Suppressor macrophage treated with lipopolysaccharide for 1 hour (primary cell): ENCODE data around the gene ASPDH.

Experiments
- DNase-seq, 3 donors: peaks; one replicate each; pipeline ENCODE4 v3.0.0-alpha.2; 2020 to 2022

ASPDH gene

DNA sequence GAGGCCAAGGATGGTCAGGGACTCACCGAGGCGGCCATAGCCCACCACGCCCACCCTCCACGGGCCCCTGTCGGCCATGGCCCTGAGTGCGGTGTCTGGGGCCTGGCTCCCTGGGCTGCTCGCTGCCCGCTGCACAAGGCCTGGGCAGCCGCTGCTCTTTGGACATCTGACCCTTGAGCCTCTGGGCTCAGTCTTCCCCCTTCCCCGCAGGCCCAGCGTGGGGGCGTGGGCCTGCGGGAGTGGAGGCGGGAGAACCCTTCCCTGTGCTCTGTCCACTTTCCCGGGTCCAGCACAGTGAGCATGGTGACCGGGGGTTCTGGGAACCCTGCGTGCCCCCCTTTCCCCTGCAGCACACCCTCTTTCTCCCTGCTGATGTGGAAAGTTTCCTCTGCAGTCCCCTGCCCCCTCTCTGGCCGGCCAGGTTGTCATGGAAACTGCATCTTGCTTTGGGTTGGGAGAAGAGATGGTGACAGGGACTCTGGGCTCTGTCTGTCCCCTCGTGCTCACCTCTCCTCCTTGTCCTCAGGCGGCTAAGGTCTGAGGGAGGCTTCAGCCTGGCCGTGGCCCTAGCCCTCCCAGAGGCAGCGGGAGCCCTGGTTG lies at the start of gene ASPDH:
ASPDH (minus strand) TSS at position 168 of the 600 bp plus-strand sequence; CDS start at position 78, 90 bp downstream.
- DNase-seq = no peak

DNA sequence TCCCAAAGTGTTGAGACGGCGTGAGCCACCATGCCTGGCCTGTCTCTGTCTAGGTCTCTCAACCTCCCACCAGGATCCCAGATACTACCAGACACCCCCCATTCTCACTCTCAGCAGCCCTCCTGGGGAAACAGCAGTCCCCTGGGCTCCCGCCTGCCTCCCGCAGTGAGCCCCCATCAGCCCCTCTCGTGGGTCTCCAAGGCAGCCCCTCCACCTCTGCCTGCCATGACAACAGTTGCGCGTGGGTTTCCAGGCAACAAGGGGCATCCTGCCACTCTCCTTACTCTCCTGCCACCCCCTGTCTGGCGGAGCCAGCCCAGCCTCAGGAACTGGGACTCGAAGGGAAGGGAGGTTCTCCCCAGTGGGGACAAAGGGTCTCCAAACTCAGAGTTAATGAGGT lies 49.3 kb upstream of the ASPDH start:
- DNase-seq = no peak

DNA sequence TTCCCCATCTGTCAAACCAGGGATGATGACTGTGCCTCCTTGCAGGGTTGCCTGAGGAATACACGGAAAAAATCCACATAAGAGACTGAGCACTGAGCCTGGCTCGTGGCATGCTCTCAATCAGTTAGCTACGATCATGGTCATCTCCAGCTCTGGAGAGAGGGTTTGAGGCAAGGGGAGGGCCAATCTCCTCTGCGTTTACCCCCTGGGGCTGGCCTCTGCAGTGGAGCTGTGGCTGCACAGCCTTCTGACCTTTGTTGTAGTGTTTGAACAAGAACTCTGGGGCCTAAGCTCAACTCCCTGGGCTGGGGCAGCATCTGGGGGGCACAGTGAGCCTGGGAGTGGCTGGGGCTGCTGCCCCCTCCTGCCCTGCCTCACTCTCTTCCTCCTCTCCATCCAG lies 48.6 kb upstream of the ASPDH start:
- DNase-seq = no peak

DNA sequence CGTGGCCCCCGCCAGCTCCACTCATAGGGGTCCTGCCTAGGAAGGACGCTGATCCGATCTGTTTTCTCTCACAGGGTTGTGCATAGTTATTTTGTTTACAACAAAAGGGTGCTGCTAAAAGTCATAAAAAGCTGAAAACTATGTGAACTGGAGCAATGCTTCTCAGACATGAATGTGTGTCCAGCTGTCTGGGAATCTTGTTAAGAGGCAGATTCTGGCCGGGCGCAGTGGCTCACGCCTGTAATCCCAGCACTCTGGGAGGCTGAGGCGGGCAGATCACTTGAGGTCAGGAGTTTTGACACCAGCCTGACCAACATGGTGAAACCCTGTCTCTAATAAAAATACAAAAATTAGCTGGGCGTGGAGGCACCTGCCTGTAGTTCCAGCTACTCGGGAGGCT lies 45.9 kb upstream of the ASPDH start:
- DNase-seq = no peak

DNA sequence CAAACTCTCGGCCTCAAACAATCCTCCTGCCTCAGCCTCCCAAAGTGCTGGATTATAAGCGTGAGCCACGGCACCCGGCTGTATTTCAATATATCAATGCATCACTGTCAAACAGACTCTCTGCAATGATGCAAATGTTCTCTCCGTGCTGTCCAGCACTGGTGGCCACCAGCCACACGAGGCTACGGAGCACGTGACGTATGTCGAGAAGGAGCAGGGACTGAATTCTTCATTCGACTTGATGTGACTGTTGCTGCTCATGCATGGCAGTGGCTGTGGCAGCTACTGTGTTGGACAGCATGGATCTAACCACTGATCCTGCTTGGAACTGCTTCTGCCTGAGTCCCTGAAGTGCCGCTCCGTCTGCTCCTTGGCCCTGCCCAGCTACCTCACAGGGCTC lies 44.7 kb upstream of the ASPDH start:
- DNase-seq = no peak

DNA sequence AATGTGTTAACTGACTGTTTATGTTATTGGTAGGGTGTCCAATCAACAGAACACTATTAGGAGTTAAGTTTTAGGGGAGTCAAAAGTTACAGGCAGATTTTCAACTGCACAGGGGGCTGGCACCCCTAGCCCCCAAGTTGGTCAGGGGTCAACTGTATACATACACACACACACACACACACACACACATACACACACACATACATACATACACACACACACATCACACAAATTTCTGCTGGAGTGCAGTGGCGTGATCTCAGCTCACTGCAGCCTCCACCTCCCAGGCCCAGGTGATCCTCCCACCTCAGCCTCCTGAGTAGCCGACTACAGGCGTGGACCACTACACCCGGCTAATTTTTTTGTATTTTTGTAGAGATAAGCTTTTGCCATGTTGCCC lies 44.3 kb upstream of the ASPDH start:
- no peak for DNase-seq

DNA sequence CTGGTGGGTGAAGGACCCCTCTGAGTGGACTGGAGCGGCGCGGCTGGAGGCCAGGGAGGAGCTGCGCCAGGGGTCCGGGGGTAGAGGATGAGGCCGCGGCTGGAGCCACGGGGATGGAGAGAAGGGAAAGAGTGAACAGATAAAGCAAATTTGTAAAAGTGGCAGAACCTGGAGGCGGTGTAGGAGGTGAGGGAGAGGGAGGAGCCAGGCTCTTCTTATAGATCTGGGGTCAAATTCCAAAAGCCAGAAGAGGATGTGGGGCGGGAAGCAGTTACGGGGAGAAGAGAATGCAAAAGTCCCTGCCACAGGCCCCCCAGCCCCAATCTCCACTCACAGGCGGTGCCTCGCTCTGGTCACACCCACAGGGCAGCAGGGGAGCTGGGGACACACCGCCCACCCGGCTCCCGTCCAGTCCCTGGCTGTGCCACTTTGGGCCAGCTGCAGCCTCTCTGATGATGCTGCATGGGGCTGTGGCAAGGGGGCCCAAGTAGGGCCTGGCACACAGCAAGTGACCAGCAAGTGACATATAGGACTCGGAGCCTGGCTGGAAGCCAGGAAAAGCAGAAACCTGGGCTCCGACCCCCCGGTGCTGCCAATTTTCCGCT lies 43.4 kb upstream of the ASPDH start:
- DNase-seq = no peak

DNA sequence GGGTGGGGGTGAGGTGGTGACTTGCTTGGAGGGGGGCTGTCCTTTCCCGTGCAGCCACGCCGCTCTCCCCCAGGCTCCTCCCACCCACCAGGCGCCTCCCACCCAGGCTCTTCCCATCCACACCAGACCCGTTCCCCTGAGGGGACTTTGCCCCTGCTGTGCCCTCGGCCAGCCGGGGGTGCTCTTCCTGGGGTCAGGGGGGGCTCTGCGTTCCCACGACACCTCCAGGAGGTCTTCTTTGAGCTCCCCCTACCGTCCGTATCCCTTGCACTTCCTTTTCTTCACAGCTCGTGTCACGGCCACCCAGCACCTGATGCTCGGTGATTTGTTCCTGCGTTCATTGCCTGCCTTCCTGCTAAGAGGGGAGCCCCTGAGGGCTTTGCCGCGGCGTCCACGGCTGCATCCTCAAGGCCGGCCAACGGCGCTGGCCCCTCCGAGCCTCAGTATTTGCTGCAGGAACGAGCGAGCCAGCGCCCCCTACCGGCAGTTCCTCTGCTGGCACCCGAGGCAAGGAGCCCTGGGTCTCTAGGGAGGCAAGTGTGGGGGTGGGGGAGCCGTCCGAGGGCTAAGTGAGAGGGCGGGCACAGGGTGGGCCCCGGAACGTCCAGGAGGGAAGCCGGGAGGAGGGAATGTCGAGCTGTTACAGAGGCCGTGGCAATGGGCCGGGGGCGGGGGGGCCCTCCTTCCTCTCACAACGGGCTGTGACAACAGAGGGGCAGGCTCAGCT lies 42.7 kb upstream of the ASPDH start:
- DNase-seq = peak; percentile 72 to 89 (median 77)

DNA sequence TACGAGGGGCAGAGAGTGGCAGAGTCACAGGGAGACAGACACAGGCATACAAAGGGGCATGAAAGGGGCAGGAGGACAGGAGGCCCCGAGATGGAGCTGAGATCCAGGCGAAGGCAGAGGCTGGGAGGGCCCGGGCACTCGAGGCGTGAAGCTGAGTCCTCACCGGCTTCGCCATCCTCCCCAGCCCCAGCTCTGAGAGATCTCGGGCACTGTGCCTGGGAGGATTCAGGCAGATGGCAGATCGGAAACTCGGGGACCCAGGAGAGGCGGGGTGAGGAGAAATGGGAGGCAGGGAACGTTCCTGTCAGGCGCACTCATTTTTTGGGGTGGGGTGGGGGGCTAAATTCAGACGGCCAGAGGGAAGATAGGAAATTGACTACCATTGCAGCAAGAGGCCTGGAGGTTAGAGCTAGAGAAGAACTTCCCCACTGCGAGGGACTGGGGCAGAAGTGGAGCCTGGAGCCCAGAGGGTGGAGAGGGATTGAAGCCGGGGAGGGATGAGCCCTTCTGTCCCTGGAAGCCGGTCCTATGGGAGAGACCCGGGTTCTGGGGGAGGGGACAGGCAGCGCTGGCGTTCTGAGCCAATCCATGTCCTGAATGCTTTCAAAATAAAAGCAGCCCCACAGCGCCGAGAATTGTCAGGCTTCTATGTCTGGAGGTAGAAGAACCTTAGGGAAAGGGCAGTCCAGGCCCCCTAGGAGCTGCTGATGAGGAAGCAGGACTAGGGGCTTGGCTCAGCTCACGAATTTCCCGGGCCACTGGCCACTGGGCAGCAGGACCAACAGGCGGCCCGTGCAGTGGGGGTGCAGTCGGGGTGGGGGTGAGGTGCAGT lies 42.0 kb upstream of the ASPDH start:
- no peak for DNase-seq

DNA sequence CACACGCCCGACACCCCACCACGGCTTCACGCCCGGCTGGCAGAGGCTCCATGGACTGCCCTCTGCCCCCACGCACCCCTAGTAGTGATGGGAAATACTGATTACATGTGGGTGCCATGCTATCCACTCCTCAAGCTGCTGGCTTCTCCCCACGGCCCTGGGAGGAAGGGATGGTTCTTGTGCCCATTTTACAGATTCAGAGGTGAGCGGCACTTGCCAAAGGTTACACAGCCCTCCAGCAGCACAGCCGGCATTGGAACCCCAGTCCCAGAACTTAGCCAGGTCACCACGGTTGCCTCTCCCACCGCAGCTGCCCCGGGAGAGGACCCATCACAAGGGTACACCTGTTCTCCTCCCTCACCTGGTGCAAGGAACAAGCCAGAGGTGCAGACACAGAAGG lies 41.3 kb upstream of the ASPDH start:
- no peak for DNase-seq

DNA sequence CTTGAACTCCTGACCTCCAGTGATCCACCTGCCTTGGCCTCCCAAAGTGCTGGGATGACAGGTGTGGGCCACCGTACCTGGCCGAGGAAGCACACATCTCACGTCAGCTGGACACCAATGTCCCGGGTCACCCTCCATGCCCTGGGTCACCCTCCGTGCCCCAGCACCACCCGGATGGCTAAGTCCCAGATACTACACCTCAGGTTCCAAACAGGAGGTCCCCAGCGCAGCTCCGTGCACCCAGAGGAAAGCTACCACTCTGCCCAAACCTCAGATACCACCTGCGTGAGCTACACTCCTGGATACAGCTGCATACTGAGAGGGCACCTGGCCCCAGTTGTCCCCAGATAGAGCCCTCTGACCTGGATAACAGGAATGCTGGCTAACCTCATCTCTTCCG lies 40.5 kb upstream of the ASPDH start:
- no peak for DNase-seq

DNA sequence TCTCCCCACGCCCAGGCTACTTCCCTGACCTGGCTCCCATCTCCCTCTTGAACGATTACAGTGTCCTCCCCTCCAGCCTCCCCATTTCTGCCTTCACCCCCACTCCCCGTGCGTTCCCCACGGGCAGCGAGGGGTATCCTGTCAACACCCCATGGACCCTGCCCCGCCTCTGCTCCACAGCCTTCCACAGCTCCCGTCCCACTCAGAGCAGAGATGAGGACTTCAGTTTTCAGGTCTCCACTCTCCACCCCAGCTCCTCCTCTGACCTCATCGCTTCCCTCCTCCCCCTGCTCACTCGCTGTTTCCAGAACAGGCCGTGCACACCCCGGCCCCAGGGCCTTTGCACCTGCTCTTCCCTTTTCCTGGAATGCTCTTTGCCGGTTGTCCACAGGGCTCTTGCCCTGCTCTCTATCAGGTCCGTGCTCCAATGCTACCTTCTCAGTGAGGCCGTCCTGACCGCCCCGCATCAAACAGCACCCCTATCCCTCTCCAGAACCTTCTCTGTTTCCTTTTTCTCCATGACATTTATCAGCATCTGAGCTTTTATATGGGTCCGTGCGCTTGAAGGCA lies 39.5 kb upstream of the ASPDH start:
- DNase-seq = no peak

DNA sequence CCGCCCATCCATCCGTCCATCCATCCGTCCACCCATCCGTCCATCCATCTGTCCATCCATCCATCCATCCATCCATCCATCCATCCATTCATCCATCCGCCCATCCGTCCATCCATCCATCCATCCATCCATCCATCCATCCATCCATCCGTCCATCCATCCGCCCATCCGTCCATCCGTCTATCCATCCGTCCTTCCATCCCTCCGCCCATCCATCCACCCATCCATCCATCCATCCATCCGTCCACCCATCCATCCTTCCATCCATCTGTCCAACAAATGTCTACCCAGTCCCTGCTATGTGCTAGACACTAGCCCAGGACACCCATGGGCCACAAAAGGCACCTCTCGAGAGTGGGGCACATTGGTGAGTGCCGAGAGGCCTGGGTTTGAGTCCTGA lies 38.8 kb upstream of the ASPDH start:
- DNase-seq = no peak

DNA sequence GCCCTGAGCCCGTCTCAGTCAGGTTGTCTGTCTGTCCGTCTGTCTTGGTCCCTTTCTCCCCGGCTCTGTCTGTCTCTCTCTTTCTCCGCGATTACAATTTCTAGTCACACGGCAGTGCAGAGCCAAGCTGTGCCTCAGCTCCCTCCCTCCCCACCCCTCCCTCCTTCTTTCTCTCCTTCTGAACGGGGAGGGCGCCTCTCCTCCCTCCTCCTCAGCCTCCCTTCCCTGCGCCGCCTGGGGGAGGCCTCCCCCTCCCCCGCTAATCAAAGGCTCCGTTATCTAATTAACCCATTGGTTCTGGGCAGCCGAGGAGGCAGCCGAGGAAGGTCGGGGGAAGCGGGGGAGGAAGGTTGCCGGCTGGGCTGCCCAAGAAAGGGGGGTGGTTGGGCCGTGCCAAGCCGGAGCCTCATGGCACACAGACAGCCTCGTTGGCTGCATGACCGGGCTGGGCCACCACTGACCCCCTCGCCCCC lies 38.0 kb upstream of the ASPDH start:
- no peak for DNase-seq

DNA sequence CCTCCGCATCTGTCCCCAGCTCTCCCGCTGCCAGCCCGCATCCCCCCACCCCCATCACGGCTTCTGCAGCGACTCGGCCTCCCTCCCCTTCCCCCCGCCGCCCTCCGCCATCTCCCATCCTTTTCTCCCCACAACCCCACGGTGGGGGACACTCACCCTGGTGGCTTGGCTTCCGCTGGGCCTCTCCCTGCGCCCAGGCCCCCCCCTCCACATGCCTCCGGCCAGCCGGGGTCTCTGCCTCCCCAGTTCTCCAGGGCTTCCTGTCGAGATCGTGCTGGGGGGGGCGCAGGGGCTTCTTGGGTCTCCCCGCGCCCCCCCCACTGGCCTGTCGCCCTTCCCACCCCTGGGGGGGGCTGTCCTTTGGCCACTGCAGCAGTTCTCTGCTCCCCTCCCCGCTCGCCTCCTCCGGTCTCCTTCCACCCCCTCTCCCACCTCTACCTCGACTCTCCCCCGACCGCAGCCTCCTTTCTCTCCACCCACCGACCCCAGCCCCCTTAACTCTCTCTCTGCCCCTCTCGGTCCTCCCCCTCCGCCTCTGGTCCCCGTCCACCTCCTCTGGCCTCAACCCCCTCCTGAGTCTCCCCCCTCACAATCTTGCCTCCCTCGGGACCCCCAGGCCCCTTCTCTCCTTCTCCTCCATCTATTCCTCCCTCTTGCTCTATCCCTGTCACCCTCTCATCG lies 37.5 kb upstream of the ASPDH start:
- no peak for DNase-seq

DNA sequence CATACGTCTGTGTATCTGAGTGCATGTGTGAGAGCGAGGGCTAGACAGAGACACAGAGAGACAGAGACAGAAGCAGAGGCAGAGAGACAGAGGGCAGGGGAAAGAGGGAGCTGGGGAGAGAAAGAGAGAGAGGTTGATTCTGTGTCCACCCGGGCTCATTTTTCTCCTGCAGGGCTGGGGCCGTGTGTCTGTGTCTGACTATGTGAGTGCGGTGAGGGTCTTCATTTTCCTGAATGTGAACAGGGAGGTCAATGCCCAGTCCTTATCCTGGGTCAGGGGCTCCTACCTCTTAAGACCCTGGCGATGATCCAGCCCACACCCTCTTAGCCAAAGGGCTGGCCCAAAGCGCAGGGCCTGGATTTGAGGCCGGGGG lies 36.9 kb upstream of the ASPDH start:
- no peak for DNase-seq

DNA sequence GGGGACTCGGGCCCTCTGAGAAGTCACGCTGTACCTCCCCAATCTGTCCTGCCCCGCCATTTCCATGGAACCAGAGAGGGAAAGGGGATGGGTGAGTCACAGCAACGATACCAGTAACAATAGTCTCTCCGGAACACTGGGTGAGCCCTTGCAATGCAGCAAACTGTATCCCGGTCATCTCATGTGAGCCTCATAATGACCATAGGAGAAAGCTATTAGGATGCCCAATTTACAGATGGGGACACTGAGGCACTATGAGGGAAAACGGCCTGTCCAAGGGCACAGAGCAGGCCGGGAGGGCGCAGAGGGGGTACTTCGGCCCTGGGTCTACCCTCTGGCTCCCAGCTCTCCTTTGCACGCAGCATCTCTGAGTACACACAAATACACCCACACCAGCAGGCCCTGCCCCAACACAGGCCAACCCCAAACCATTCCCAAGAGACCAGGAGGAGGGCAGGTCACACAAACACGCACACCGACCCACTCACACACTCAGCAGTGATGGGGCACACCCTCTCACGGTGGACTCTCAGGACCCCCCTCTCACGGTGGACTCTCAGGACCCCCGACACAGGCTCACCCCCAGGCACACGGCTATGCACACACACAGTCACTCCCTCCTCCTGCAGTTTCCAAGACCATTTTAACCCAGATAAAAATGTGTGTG lies 36.3 kb upstream of the ASPDH start:
- DNase-seq = no peak

DNA sequence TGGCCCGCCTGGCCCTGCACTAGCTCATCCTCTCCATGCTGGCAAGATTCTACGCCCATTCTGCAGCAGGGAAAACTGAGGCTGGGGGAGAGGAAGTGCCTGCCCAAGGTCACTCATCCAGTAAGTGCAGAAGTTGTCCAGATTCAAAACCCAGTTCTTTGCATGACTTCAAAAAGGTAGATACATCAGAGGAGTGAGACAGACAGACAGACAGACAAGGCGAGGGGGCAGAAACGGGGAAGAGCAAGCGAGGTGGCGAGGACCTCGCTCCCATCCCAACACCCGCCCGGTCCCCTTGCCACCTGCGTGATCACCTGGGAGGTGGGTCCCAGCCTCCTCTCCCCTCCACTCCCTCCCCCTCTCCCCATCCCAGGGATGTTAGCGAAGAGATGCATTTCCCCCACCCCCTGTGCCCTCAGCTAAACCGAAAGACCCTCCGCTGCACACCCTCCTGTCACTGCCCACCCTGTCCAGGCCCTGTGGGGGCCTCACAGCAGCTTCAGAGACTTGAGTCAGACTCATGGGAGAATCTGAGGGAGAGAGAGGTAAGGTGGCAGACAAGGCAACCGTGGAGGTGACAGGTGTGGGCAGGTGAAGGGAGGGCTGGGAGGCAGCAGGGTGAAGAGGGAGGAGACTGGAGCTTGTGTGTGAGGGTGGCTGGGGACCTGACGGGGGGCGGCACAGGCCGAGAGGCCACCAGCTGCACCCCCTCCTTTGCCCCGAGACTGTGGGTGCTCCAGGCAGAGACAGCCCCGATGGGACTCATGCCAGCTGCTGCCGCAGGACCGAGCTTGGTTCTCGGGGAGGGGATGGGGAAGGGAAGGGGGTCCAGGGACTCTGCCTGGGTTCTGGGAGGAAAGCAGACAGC lies 35.6 kb upstream of the ASPDH start:
- DNase-seq = no peak

DNA sequence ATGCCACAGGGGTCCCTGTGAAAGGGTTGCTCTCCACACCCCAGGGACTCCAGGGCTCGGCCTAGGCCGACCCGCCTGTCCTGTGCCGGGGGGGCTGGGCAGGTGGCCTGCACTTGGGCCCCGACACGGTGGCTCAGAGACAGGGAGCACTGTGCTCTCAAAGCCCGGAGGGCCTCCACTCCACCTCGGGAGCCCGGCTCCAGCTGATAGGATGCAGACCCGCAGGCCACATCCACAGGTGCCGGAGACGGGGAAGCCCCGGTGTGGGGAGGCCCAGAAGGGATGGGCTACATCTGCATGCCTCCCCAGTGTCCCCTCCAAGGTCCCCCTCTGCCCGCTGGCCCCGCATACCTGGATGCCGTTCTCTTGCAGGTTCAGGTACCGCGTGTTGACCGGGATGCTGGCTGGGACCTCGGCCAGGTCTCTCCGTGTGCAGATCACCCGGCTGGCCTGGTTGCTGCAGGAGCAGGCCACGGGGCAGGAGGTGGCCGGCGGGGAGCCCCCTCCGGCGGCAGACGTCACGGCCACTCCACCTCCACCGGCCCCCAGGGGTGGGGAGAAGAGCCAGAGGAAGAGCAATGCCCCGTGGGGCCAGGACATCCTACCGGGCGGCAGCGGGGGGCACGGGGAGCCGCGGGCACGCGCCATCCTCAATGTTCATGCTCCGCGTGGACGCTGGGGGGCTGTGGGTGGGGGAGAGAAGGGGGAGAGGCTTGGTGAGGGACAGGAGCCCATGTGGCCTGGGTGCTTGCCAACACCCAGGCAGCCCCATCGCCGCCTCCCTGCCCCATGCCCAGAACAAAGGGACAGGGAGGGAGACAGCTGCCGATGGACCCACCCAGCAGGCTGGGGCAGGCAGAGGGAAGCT lies 34.7 kb upstream of the ASPDH start:
- DNase-seq = no peak
